Natural killer cell treated with Interleukin-12 subunit alpha and Interleukin-12 subunit beta and Interleukin-15 and Interleukin-18, amount 100 ng/mL, for 72 hours (primary cell): ENCODE data around the gene SLFN14. TPM values are rescaled to one million over a fixed set of nuclear protein-coding genes. Genes with fewer than 3 reads are reported as not detected.
"Not testable (repeated sequence)": the region's sequence is repeated elsewhere in the genome, so short reads cannot be mapped to it uniquely, and the experiment has no call there.

Experiments
- ATAC-seq, 2 donors: fragments of 150-1000 bp; cut with Tn5 transposase in 1 of 2; sonication (Bioruptor Pico), chemical (Tn5 transposase) in 1 of 2; 2 replicates each; pipeline ENCODE4 v1.10.0; 2021
- DNase-seq: peaks from one replicate; pipeline ENCODE4 v3.0.0; 2022; ENCODE audit warnings: low spot score
- H3K27ac Mint-ChIP-seq, 2 donors: 1 replicate in 1 of 2; 2 replicates in 1 of 2; pipeline ENCODE4 v1.8.0; 2022; ENCODE audit warnings: mixed read lengths in 2 of 2, mild to moderate bottlenecking in 1 of 2, moderate library complexity in 1 of 2
- H3K27me3 Mint-ChIP-seq, 2 donors: 1 replicate in 1 of 2; 2 replicates in 1 of 2; pipeline ENCODE4 v1.8.0; 2022; ENCODE audit warnings: mixed read lengths in 2 of 2
- H3K36me3 Mint-ChIP-seq: one replicate; pipeline ENCODE4 v1.8.0; 2022; ENCODE audit warnings: mixed read lengths
- H3K4me1 Mint-ChIP-seq, 2 donors: 1 replicate in 1 of 2; 2 replicates in 1 of 2; pipeline ENCODE4 v1.8.0; 2022; ENCODE audit warnings: low read depth in 2 of 2, mixed read lengths in 2 of 2, mild to moderate bottlenecking in 1 of 2
- H3K4me3 Mint-ChIP-seq: one replicate; pipeline ENCODE4 v1.8.0; 2022; ENCODE audit warnings: mixed read lengths
- H3K9me3 Mint-ChIP-seq: 2 replicates; pipeline ENCODE4 v1.8.0; 2022; ENCODE audit warnings: mixed read lengths
- total RNA-seq, 2 donors: library from RNA; stranded (reverse); gene quantifications; one replicate each; pipeline ENCODE4 v1.2.3, GENCODE V29; 2022

The SLFN14 gene
- total RNA-seq, 2 donors from 2014 or later = not detected

- peaks cover 70 to 79% of the 10 kb centered on the region in 2 donors for H3K4me1 Mint-ChIP-seq
- not testable (repeated sequence) for H3K27me3 Mint-ChIP-seq, DNase-seq, H3K9me3 Mint-ChIP-seq, ATAC-seq
- peak overlapping the region; percentile 87 to 94 for H3K27ac Mint-ChIP-seq
- H3K4me3 Mint-ChIP-seq = peak overlapping the region; percentile 61
- peaks cover 42% of the 10 kb centered on the region for H3K36me3 Mint-ChIP-seq
Observed at GRCh38 chr17:35529326-35529725, 31.3 kb downstream of the SLFN14 start.

GRCh38 chr17:35523296-35523695 is 37.3 kb downstream of the SLFN14 start:
- Mint-ChIP-seq H3K4me3 (peak overlapping the region; percentile 78), H3K27me3 (no peaks in the 10 kb centered on the region), H3K9me3 (no peaks in the 10 kb centered on the region), H3K27ac (peak overlapping the region; percentile 86 to 87), H3K36me3 (peaks cover 32% of the 10 kb centered on the region), H3K4me1 (peaks cover 87 to 98% of the 10 kb centered on the region in 2 donors)
- no peak for ATAC-seq
- no peak for DNase-seq

- H3K9me3 Mint-ChIP-seq, H3K27me3 Mint-ChIP-seq: not testable (repeated sequence)
- H3K27ac Mint-ChIP-seq = peak overlapping the region; percentile 86 to 87
- peaks cover 33% of the 10 kb centered on the region for H3K36me3 Mint-ChIP-seq
- H3K4me1 Mint-ChIP-seq = peaks cover 89 to 98% of the 10 kb centered on the region in 2 donors
- peak; percentile 71 for DNase-seq
- ATAC-seq = peak; percentile 94 to 95
- H3K4me3 Mint-ChIP-seq = peak overlapping the region; percentile 77
Observed at GRCh38 chr17:35521654-35522256, 38.9 kb downstream of the SLFN14 start.

GRCh38 chr17:35521150-35521549 is 39.5 kb downstream of the SLFN14 start:
- ATAC-seq (peak; percentile 55 to 69), DNase-seq (no peak)
- no peaks in the 10 kb centered on the region for H3K9me3 Mint-ChIP-seq
- no peaks in the 10 kb centered on the region for H3K27me3 Mint-ChIP-seq
- peak overlapping the region; percentile 86 to 87 for H3K27ac Mint-ChIP-seq
- peaks cover 29% of the 10 kb centered on the region for H3K36me3 Mint-ChIP-seq
- peaks cover 87 to 98% of the 10 kb centered on the region in 2 donors for H3K4me1 Mint-ChIP-seq
- peak overlapping the region; percentile 77 for H3K4me3 Mint-ChIP-seq

- DNase-seq = no peak
- Mint-ChIP-seq H3K9me3 (no peaks in the 10 kb centered on the region), H3K27me3 (no peaks in the 10 kb centered on the region), H3K27ac (peak overlapping the region; percentile 86 to 87), H3K4me3 (peak overlapping the region; percentile 84), H3K36me3 (peaks cover 30% of the 10 kb centered on the region), H3K4me1 (peaks cover 82 to 95% of the 10 kb centered on the region in 2 donors)
- peak in 1 of 2 donors; percentile 65 for ATAC-seq
Observed at GRCh38 chr17:35519906-35520442, 40.6 kb downstream of the SLFN14 start.

- peaks cover 80 to 94% of the 10 kb centered on the region in 2 donors for H3K4me1 Mint-ChIP-seq
- DNase-seq = no peak
- no peak for ATAC-seq
- H3K27me3 Mint-ChIP-seq = no peaks in the 10 kb centered on the region
- peak overlapping the region; percentile 84 for H3K4me3 Mint-ChIP-seq
- peak overlapping the region; percentile 86 to 87 for H3K27ac Mint-ChIP-seq
- peaks cover 28% of the 10 kb centered on the region for H3K36me3 Mint-ChIP-seq
- no peaks in the 10 kb centered on the region for H3K9me3 Mint-ChIP-seq
Observed at GRCh38 chr17:35519439-35519838, 41.2 kb downstream of the SLFN14 start.

GRCh38 chr17:35518431-35518830 is 42.2 kb downstream of the SLFN14 start:
- H3K27ac Mint-ChIP-seq = peak overlapping the region; percentile 86 to 87
- H3K27me3 Mint-ChIP-seq, DNase-seq, H3K9me3 Mint-ChIP-seq, ATAC-seq: not testable (repeated sequence)
- peaks cover 77 to 91% of the 10 kb centered on the region in 2 donors for H3K4me1 Mint-ChIP-seq
- H3K36me3 Mint-ChIP-seq = peaks cover 32% of the 10 kb centered on the region
- H3K4me3 Mint-ChIP-seq = peak overlapping the region; percentile 84

GRCh38 chr17:35515027-35515426 is 45.6 kb downstream of the SLFN14 start:
- H3K27ac Mint-ChIP-seq = peak overlapping the region; percentile 47 to 86
- DNase-seq (no peak), ATAC-seq (no peak)
- no peaks in the 10 kb centered on the region for H3K9me3 Mint-ChIP-seq
- no peaks in the 10 kb centered on the region for H3K27me3 Mint-ChIP-seq
- H3K4me3 Mint-ChIP-seq = no peak overlapping the region
- peaks cover 45% of the 10 kb centered on the region for H3K36me3 Mint-ChIP-seq
- peaks cover 72 to 83% of the 10 kb centered on the region in 2 donors for H3K4me1 Mint-ChIP-seq

GRCh38 chr17:35514564-35514963 is 46.1 kb downstream of the SLFN14 start:
- peaks cover 47% of the 10 kb centered on the region for H3K36me3 Mint-ChIP-seq
- H3K9me3 Mint-ChIP-seq = no peaks in the 10 kb centered on the region
- H3K4me3 Mint-ChIP-seq = no peak overlapping the region
- no peak for DNase-seq
- H3K27ac Mint-ChIP-seq = peak overlapping the region; percentile 47 to 86
- no peak for ATAC-seq
- H3K27me3 Mint-ChIP-seq = no peaks in the 10 kb centered on the region
- H3K4me1 Mint-ChIP-seq = peaks cover 70 to 83% of the 10 kb centered on the region in 2 donors

Other genes with a start within 250 kb of the SLFN14 start
- 100 to 1,000 TPM; 139 to 149 TPM for gene SLFN11, start 187.2 kb downstream of the SLFN14 start, total RNA-seq
- gene SLFN12, start 128.3 kb downstream of the SLFN14 start, total RNA-seq = 10 to 100 TPM; 59.4 to 60.4 TPM
- gene SLFN13, start 112.1 kb downstream of the SLFN14 start, total RNA-seq = 100 to 1,000 TPM; 213 to 343 TPM
- 10 to 100 TPM; 40.2 to 83.7 TPM for gene SLFN12L, start 23.1 kb downstream of the SLFN14 start, total RNA-seq
- 1 to 10 TPM; 3.5 to 4.5 TPM for gene PEX12, start 17.8 kb upstream of the SLFN14 start, total RNA-seq
- 100 to 1,000 TPM; 158 to 171 TPM for gene AP2B1, start 26.5 kb upstream of the SLFN14 start, total RNA-seq
- gene RASL10B, start 170.8 kb upstream of the SLFN14 start, total RNA-seq = under 1 TPM in 1 of 2 donors, not detected in 1; 0.14 TPM
- not detected for gene GAS2L2, start 192.4 kb upstream of the SLFN14 start, total RNA-seq
- gene C17orf50, start 200.1 kb upstream of the SLFN14 start, total RNA-seq = not detected
- not detected for gene MMP28, start 234.8 kb upstream of the SLFN14 start, total RNA-seq
- 100 to 1,000 TPM; 235 to 249 TPM for gene TAF15, start 248.7 kb upstream of the SLFN14 start, total RNA-seq